Stimulated activated CD4-positive, alpha-beta T cell treated with anti-CD3 and anti-CD28 coated beads, TNF-alpha, amount 100 ng/mL, for 4 hours (primary cell): Measurements from ENCODE around the gene CFAP74.
"Not testable (repeated sequence)": the region's sequence is repeated elsewhere in the genome, so short reads cannot be mapped to it uniquely, and the experiment has no call there.

ENCODE experiments used
- DNase-seq, 3 experiments: peaks; one replicate each; pipeline ENCODE4 v3.0.0-alpha.2; 2020; ENCODE audit warnings: low read depth in 3 of 3

Gene CFAP74

GRCh38 chr1:1899266-1899966 is 104.2 kb downstream of the CFAP74 start:
- no peak for DNase-seq

- no peak for DNase-seq
Measured at GRCh38 chr1:1898246-1898933, 105.2 kb downstream of the CFAP74 start.

- DNase-seq: no peak
Measured at GRCh38 chr1:1895456-1896336, 107.9 kb downstream of the CFAP74 start.

GRCh38 chr1:1895060-1895418 is 108.5 kb downstream of the CFAP74 start:
- DNase-seq: no peak

- DNase-seq: no peak
Measured at GRCh38 chr1:1894354-1895059, 109.1 kb downstream of the CFAP74 start.

GRCh38 chr1:1893997-1894353 is 109.6 kb downstream of the CFAP74 start:
- no peak for DNase-seq

GRCh38 chr1:1893291-1893985 is 110.1 kb downstream of the CFAP74 start:
- DNase-seq: no peak

GRCh38 chr1:1892763-1893120 is 110.8 kb downstream of the CFAP74 start:
- DNase-seq: no peak

- no peak for DNase-seq
Measured at GRCh38 chr1:1892079-1892762, 111.4 kb downstream of the CFAP74 start.

GRCh38 chr1:1891349-1892078 is 112.1 kb downstream of the CFAP74 start:
- DNase-seq: peak; percentile 70 to 73 (median 71)

- DNase-seq: peak; percentile 76 to 79 (median 77)
Measured at GRCh38 chr1:1890506-1891348, 112.9 kb downstream of the CFAP74 start, which contains the start of gene GNB1. GNB1 (minus strand) TSS chr1:1891087; CDS start chr1:1825453, 65,634 bp downstream.

GRCh38 chr1:1889847-1890505 is 113.6 kb downstream of the CFAP74 start:
- peak in 1 of 3 experiments; percentile 38 for DNase-seq

GRCh38 chr1:1889090-1889750 is 114.4 kb downstream of the CFAP74 start:
- no peak for DNase-seq

- DNase-seq: not testable (repeated sequence)
Measured at GRCh38 chr1:1883890-1884289, 119.7 kb downstream of the CFAP74 start.

GRCh38 chr1:1883092-1883873 is 120.3 kb downstream of the CFAP74 start:
- no peak for DNase-seq

GRCh38 chr1:1881727-1882126 is 121.9 kb downstream of the CFAP74 start:
- no peak for DNase-seq
